ENCODE measurements around the gene AIM2.

DNA sequence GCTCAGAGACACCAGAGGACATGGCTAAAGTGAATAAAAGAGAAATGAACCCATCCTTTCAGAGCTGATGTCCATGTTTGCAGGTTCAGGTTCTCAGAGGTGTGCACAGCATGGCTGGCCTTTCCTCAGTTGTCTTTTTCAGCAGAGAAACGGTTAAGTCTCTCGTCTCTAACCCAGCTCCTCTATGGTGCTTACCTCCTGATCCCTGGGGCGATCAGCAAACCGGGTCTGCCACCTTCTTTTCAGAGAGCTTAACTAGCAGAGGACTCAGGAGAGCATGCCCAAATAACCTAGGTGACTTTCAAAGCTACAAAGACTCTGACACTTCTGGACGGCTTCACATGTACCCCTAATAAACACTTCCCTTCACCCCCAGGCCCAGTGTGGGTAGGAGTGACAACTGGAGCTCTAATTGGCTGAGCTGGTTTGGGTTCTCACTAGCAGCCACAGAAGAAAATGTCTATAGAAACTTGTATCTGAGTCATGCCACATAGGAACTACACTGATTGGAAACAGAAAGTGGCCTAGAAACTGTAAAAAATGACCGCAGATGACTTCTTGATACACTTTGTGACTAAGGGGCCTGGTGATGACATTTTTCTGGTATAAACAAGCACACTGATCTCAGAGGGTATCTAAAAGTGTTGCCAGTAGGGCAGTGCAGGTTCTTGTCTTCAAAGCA is at the start of gene AIM2:
- TF ChIP-seq, protein P1, sequence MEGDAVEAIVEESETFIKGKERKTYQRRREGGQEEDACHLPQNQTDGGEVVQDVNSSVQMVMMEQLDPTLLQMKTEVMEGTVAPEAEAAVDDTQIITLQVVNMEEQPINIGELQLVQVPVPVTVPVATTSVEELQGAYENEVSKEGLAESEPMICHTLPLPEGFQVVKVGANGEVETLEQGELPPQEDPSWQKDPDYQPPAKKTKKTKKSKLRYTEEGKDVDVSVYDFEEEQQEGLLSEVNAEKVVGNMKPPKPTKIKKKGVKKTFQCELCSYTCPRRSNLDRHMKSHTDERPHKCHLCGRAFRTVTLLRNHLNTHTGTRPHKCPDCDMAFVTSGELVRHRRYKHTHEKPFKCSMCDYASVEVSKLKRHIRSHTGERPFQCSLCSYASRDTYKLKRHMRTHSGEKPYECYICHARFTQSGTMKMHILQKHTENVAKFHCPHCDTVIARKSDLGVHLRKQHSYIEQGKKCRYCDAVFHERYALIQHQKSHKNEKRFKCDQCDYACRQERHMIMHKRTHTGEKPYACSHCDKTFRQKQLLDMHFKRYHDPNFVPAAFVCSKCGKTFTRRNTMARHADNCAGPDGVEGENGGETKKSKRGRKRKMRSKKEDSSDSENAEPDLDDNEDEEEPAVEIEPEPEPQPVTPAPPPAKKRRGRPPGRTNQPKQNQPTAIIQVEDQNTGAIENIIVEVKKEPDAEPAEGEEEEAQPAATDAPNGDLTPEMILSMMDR (IDR thresholded peaks at IDR 0.05), result no peak
- TF ChIP-seq EP300 (IDR thresholded peaks at IDR 0.05) (no peak), POLR2A (IDR thresholded peaks at IDR 0.05) (no peak), POLR2AphosphoS5 (IDR thresholded peaks at IDR 0.05) (no peak)

Data from upper lobe of left lung (tissue), 4 donors.